ENCODE measurements around the gene LRP8. TPM values are rescaled to one million over a fixed set of nuclear protein-coding genes. Genes with fewer than 3 reads are reported as not detected.

Gene LRP8
- polyA plus RNA-seq, 4 donors = 4.8 to 7.9 (median 6.8) TPM

GRCh38 chr1:53341521-53341895, 13.6 kb upstream of the LRP8 start:
- DNase-seq (ENCODE audit: low read depth in 4 of 4, low spot score in 3 of 4) = no peak

- no peak for DNase-seq (ENCODE audit: low read depth in 4 of 4, low spot score in 3 of 4)
Observed at GRCh38 chr1:53340660-53341520, 13.0 kb upstream of the LRP8 start.

- no peak for DNase-seq (ENCODE audit: low read depth in 4 of 4, low spot score in 3 of 4)
Observed at GRCh38 chr1:53339736-53340635, 12.1 kb upstream of the LRP8 start.

- DNase-seq (ENCODE audit: low read depth in 4 of 4, low spot score in 3 of 4) = no peak
Observed at GRCh38 chr1:53338423-53338822, 10.6 kb upstream of the LRP8 start.

GRCh38 chr1:53337499-53337898, 9.6 kb upstream of the LRP8 start:
- DNase-seq (ENCODE audit: low read depth in 4 of 4, low spot score in 3 of 4) = no peak

GRCh38 chr1:53336146-53336545, 8.3 kb upstream of the LRP8 start:
- DNase-seq (ENCODE audit: low read depth in 4 of 4, low spot score in 3 of 4) = no peak

GRCh38 chr1:53335661-53336060, 7.8 kb upstream of the LRP8 start:
- DNase-seq (ENCODE audit: low read depth in 4 of 4, low spot score in 3 of 4) = no peak

- DNase-seq (ENCODE audit: low read depth in 4 of 4, low spot score in 3 of 4) = no peak
Observed at GRCh38 chr1:53334781-53335180, 6.9 kb upstream of the LRP8 start.

- DNase-seq (ENCODE audit: low read depth in 4 of 4, low spot score in 3 of 4) = no peak
Observed at GRCh38 chr1:53334312-53334711, 6.4 kb upstream of the LRP8 start.

GRCh38 chr1:53332833-53333232, 5.0 kb upstream of the LRP8 start:
- no peak for DNase-seq (ENCODE audit: low read depth in 4 of 4, low spot score in 3 of 4)

- DNase-seq (ENCODE audit: low read depth in 4 of 4, low spot score in 3 of 4) = no peak
Observed at GRCh38 chr1:53332186-53332564, 4.3 kb upstream of the LRP8 start.

- DNase-seq (ENCODE audit: low read depth in 4 of 4, low spot score in 3 of 4) = no peak
Observed at GRCh38 chr1:53331446-53332185, 3.7 kb upstream of the LRP8 start.

GRCh38 chr1:53330819-53331218, 2.9 kb upstream of the LRP8 start:
- DNase-seq (ENCODE audit: low read depth in 4 of 4, low spot score in 3 of 4) = no peak

GRCh38 chr1:53328541-53329499, 950 bp upstream of the LRP8 start:
- DNase-seq (ENCODE audit: low read depth in 4 of 4, low spot score in 3 of 4) = no peak

- no peak for DNase-seq (ENCODE audit: low read depth in 4 of 4, low spot score in 3 of 4)
Observed at GRCh38 chr1:53327182-53327913, 522 bp downstream of the LRP8 start.

GRCh38 chr1:53326598-53327181, 1.2 kb downstream of the LRP8 start:
- DNase-seq (ENCODE audit: low read depth in 4 of 4, low spot score in 3 of 4) = no peak

GRCh38 chr1:53326088-53326597, 1.7 kb downstream of the LRP8 start:
- no peak for DNase-seq (ENCODE audit: low read depth in 4 of 4, low spot score in 3 of 4)

- no peak for DNase-seq (ENCODE audit: low read depth in 4 of 4, low spot score in 3 of 4)
Observed at GRCh38 chr1:53325326-53326087, 2.4 kb downstream of the LRP8 start.

Data from left renal pelvis (tissue), 4 donors.